ENCODE measurements around the gene ERVMER34-1.

The ERVMER34-1 gene

GRCh38 chr4:52716364-52717151 is 34.7 kb downstream of the ERVMER34-1 start:
- DNase-seq = no peak

- DNase-seq = no peak
Measured at GRCh38 chr4:52715914-52716313, 35.3 kb downstream of the ERVMER34-1 start.

GRCh38 chr4:52715255-52715897 is 35.8 kb downstream of the ERVMER34-1 start:
- DNase-seq = no peak

DNA sequence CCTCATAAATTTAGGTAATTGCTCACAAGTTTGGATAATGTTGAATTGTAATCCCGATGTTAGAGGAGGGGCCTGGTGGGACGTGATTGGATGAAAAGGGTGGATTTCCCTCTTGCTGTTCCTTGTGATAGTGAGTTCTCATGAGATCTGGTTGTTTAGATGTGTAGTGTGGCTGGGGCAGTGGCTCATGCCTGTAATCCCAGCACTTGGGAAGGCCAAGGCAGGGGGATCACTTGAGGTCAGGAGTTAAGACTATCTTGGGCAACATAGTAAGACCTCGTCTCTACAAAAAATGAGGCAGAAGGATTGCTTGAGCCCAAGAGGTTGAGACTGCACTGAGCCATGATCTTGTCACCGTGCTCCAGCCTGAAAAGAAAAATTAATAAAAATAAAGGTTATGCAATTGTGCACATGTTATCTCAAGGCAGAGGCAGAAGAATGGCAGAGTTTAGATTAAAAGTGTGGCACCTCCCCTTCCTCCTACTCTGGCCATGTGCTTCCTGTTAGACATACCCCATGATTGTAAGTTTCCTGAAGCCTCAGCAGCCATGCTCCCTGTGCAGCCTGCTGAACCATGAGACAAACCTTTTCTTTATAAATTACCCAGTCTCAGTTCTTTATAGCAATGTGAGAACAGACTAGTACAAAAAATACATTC is 36.5 kb downstream of the ERVMER34-1 start:
- no peak for DNase-seq

DNA sequence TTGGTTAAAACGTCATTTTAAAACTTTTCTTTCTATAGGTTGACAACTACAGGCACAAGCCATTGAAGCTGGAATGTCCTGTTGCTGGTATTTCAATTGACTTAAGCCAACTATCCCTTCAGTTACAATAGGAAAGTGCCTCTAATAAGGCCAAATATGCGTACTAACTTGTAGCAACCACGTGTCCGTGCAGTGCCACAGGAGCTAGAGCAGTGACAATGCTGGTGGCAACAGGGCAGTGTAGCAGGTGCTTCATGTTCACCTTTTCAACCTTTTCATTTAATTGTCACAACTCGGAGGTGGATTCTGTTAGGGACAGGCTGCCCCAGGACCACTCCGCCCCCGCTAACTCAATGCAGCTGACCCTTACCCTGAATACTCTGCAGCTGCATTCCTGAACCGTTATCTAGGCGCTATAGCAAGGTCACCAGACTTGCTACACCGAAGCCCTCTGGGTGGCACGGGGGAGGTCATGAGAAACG is 37.7 kb downstream of the ERVMER34-1 start:
- DNase-seq = no peak

DNA sequence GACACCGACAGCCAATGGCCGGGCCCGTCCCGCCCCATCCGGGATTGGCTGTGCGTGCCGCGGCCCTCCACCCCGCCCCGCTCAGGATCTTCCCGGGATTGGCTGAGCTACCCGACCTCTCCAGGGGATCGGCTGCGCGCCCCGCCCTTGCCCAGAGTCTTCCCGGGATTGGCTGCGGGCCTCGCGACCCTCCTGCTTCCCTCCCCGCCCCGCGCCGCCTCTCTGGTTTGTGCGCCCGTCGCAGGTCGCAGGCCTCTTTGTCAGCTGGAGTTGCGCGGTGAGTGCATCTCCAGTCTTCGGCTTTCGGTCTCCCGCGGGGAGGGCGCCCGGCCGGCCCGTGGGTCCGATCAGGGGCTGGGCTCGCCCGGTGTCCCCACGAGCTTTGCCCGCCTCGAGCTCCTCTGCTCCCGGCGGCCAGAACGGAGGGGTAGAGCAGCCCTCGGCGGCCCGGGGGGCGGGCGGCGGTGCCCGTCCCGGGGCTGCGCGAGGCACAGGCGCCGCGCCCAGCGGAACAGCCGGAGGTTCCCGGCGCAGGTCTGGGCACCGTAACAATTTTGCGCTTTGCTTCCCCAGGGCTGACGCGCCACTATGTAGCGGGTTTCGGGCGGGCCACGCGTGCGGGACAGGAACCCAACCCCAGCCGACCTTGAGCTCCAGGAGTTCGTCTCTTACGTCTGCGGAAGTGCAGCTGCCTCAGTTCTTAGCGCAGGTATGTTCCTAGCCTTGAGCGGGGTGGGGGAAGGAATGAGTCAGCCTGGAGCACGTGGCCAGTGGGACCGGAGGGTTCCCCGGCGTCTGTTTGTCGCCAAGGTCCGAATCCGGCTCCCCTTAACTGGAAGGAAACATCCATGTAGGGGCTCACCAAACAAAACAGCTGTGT is 38.7 kb downstream of the ERVMER34-1 start:
- peak; percentile 90 for DNase-seq

DNA sequence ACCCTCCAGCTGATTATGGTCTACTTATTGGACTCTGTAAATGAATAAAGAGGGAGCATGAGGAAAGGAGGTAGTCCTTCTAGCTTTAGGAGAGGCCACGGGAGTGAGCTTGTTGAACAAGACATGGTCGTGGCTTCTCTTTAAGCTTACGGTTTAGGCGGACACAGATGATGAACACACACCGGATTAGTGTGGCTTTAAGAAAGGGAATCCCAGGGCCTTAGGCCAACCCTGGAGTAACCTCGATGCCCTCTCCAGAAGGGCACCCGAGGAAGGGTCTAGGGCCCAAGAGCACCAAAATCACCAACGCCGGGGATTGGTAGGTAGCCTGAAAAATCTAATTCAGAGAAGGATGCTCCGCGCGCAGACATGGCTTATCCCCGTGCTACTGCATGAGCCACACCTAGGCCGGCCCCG is 39.4 kb downstream of the ERVMER34-1 start:
- DNase-seq = no peak

DNA sequence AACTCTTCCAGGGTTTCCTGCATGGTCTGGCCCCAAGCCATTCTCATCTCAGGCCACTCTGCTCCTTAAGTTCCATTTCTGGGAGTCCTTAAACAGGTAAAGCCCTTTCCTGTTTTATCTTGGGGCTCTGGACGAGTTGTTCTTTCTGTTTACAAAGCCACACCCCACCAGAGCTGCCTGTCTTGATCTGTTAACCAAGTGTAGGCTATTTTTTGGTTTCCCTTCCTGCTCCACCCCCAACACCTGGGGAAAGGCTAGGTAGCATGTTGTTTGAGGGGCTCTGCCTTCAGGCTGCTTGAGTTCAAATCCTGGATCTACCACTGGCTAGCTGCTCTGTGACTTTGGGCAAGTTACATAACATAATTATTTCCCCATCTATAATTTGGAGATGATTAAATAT is 40.0 kb downstream of the ERVMER34-1 start:
- no peak for DNase-seq

DNA sequence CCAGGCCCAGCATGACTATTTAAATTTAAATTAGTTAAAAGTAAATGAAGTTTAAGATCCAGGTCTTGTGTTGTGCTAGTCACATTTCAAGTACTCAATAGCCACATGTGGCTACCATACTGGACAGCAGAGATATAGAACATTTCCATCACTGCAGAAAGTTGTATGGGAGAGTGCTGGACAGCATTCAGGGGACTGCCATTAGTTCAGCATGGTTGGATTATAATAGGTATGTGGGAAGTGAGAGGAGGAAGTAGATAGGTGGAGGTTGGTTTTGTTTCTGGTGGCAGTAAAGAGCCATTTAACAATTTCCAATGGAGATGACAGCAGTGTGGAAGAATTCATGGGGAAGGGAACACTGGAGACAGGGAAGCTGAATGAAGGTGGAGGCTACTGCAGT is 42.1 kb downstream of the ERVMER34-1 start:
- DNase-seq = no peak

- DNase-seq = peak; percentile 37
Measured at GRCh38 chr4:52704661-52705060, 46.6 kb downstream of the ERVMER34-1 start.

DNA sequence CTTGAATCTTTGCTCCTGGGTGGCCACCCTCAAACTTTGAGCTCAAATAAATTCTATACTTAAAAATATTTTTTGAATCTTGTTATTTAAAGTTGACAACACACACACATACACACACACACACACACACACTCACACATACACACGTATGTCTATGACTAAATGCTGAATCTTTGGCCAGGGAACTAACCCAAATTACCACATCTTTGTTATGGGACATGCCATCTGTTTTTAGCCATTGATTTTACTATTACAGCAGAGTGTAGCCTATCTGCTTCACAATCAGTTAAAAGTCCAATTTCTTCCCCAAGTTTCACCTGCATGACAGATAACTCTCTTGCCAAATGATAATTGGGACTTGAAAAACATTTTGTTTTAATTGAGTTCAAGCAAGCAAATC is 47.1 kb downstream of the ERVMER34-1 start:
- DNase-seq = peak; percentile 53

- DNase-seq = no peak
Measured at GRCh38 chr4:52701207-52701606, 50.0 kb downstream of the ERVMER34-1 start.

- DNase-seq = peak; percentile 34
Measured at GRCh38 chr4:52694936-52695335, 56.3 kb downstream of the ERVMER34-1 start.

DNA sequence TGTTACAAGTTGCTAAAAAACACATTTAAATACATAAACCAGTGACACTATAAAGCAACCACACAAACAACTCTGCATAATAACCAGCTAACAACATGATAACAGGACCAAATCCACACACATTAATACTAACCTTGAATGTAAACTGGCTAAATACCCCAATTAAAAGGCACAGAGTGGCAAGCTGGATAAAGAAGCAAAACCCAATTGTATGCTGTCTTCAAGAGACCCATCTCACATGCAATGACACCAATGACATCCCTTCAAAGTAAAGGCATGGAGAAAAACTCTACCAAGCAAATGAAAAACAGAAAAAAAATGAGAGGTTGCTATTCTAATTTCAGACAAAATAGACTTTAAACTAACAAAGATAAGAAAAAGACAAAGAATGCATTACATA is 57.7 kb downstream of the ERVMER34-1 start:
- DNase-seq = no peak

Measured in NCI-H1694 treated with DMSO at 0.1 percent for 48 hours (cell line).